Measurements from ENCODE around the gene RNF11. TPM values are rescaled to one million over a fixed set of nuclear protein-coding genes. Genes with fewer than 3 reads are reported as not detected.

The RNF11 gene
- 10 to 100 TPM; 26.4 to 35.5 TPM for total RNA-seq

- Mint-ChIP-seq H3K4me1 (peaks cover 29% of the 10 kb centered on the region), H3K9me3 (ENCODE audit: low read depth) (no peaks in the 10 kb centered on the region), H3K27me3 (no peaks in the 10 kb centered on the region), H3K27ac (peak within 1 kb of the TSS; percentile 84), H3K36me3 (no peaks in the 10 kb centered on the region), H3K4me3 (peak within 1 kb of the TSS; percentile 85)
- CTCF ChIA-PET: interaction anchor here (0.6 to 3.3 kb wide), 9 partner anchors 10 to 380 kb away, joined by 3 to 21 read pairs (median 3); partner anchors contain the start of gene CDKN2C
- DNase-seq: peak; percentile 93
- ATAC-seq: peak; percentile 97
These were observed at the start of gene RNF11 for GRCh38 chr1:51235673-51236530. Gene RNF11, plus strand, starts transcription at chr1:51236273. Its CDS starts 484 bp downstream, at chr1:51236757.

GRCh38 chr1:51188230-51188629, 47.8 kb upstream of the RNF11 start:
- DNase-seq (no peak), ATAC-seq (no peak)
- Mint-ChIP-seq H3K27ac (no peak overlapping the region), H3K4me1 (no peaks in the 10 kb centered on the region), H3K9me3 (ENCODE audit: low read depth) (no peaks in the 10 kb centered on the region), H3K27me3 (peaks cover 6% of the 10 kb centered on the region), H3K36me3 (no peaks in the 10 kb centered on the region), H3K4me3 (no peak overlapping the region)
- CTCF ChIA-PET: interaction anchor here (0.6 to 5.8 kb wide), 17 partner anchors 9 to 1259 kb away, joined by 3 to 69 read pairs (median 4); partner anchors contain the start of gene C1orf185

GRCh38 chr1:51189421-51190073, 46.5 kb upstream of the RNF11 start:
- H3K27me3 Mint-ChIP-seq: peaks cover 6% of the 10 kb centered on the region
- CTCF ChIA-PET: interaction anchor here (0.6 to 5.9 kb wide), 37 partner anchors 10 to 696 kb away, joined by 3 to 69 read pairs (median 4); partner anchors contain the start of genes C1orf185 and RNF11
- no peaks in the 10 kb centered on the region for H3K9me3 Mint-ChIP-seq (ENCODE audit: low read depth)
- ATAC-seq (no peak), DNase-seq (peak; percentile 55)
- H3K4me3 Mint-ChIP-seq: no peak overlapping the region
- H3K36me3 Mint-ChIP-seq: no peaks in the 10 kb centered on the region
- H3K4me1 Mint-ChIP-seq: no peaks in the 10 kb centered on the region
- H3K27ac Mint-ChIP-seq: no peak overlapping the region

GRCh38 chr1:51190961-51191360, 45.1 kb upstream of the RNF11 start:
- CTCF ChIA-PET: interaction anchor here (0.7 to 5.9 kb wide), 15 partner anchors 11 to 440 kb away, joined by 3 to 69 read pairs (median 4); partner anchors contain the start of gene FAF1
- no peak for ATAC-seq
- H3K36me3 Mint-ChIP-seq: no peaks in the 10 kb centered on the region
- peaks cover 6% of the 10 kb centered on the region for H3K27me3 Mint-ChIP-seq
- H3K27ac Mint-ChIP-seq: no peak overlapping the region
- DNase-seq: no peak
- H3K4me3 Mint-ChIP-seq: no peak overlapping the region
- no peaks in the 10 kb centered on the region for H3K9me3 Mint-ChIP-seq (ENCODE audit: low read depth)
- no peaks in the 10 kb centered on the region for H3K4me1 Mint-ChIP-seq

GRCh38 chr1:51192213-51192843, 43.7 kb upstream of the RNF11 start:
- Mint-ChIP-seq H3K36me3 (no peaks in the 10 kb centered on the region), H3K27me3 (peaks cover 6% of the 10 kb centered on the region), H3K4me3 (no peak overlapping the region), H3K4me1 (no peaks in the 10 kb centered on the region), H3K27ac (no peak overlapping the region), H3K9me3 (ENCODE audit: low read depth) (no peaks in the 10 kb centered on the region)
- CTCF ChIA-PET: interaction anchor here (0.9 to 5.9 kb wide), 16 partner anchors 12 to 441 kb away, joined by 3 to 69 read pairs (median 4); partner anchors contain the start of gene FAF1
- DNase-seq (peak; percentile 65), ATAC-seq (peak; percentile 45)

- Mint-ChIP-seq H3K4me1 (no peaks in the 10 kb centered on the region), H3K36me3 (no peaks in the 10 kb centered on the region), H3K4me3 (no peak overlapping the region), H3K27me3 (peaks cover 6% of the 10 kb centered on the region), H3K9me3 (ENCODE audit: low read depth) (no peaks in the 10 kb centered on the region), H3K27ac (no peak overlapping the region)
- ATAC-seq (no peak), DNase-seq (no peak)
- CTCF ChIA-PET: interaction anchor here (0.6 to 5.9 kb wide), 4 partner anchors 102 to 418 kb away, joined by 6 to 69 read pairs (median 24); no protein-coding TSS in a partner anchor
These were observed 42.5 kb upstream of the RNF11 start for GRCh38 chr1:51193564-51193963.

GRCh38 chr1:51203121-51203873, 32.8 kb upstream of the RNF11 start:
- DNase-seq (no peak), ATAC-seq (no peak)
- Mint-ChIP-seq H3K4me1 (no peaks in the 10 kb centered on the region), H3K27me3 (no peaks in the 10 kb centered on the region), H3K36me3 (no peaks in the 10 kb centered on the region), H3K9me3 (ENCODE audit: low read depth) (no peaks in the 10 kb centered on the region), H3K27ac (no peak overlapping the region), H3K4me3 (no peak overlapping the region)
- CTCF ChIA-PET: interaction anchor here (0.6 to 1.3 kb wide), 2 partner anchors 94 to 555 kb away, joined by 3 read pairs; no protein-coding TSS in a partner anchor

- no peaks in the 10 kb centered on the region for H3K9me3 Mint-ChIP-seq (ENCODE audit: low read depth)
- H3K4me1 Mint-ChIP-seq: no peaks in the 10 kb centered on the region
- H3K4me3 Mint-ChIP-seq: no peak overlapping the region
- DNase-seq: no peak
- no peak overlapping the region for H3K27ac Mint-ChIP-seq
- CTCF ChIA-PET: interaction anchor here (0.6 to 1.3 kb wide), 2 partner anchors 93 to 555 kb away, joined by 3 read pairs; no protein-coding TSS in a partner anchor
- H3K27me3 Mint-ChIP-seq: no peaks in the 10 kb centered on the region
- ATAC-seq: no peak
- no peaks in the 10 kb centered on the region for H3K36me3 Mint-ChIP-seq
These were observed 32.2 kb upstream of the RNF11 start for GRCh38 chr1:51203874-51204245.

GRCh38 chr1:51210055-51210454, 26.0 kb upstream of the RNF11 start:
- no peaks in the 10 kb centered on the region for H3K9me3 Mint-ChIP-seq (ENCODE audit: low read depth)
- H3K36me3 Mint-ChIP-seq: no peaks in the 10 kb centered on the region
- H3K4me3 Mint-ChIP-seq: no peak overlapping the region
- CTCF ChIA-PET: no interaction called here
- ATAC-seq (no peak), DNase-seq (no peak)
- H3K4me1 Mint-ChIP-seq: peaks cover 8% of the 10 kb centered on the region
- H3K27ac Mint-ChIP-seq: no peak overlapping the region
- H3K27me3 Mint-ChIP-seq: no peaks in the 10 kb centered on the region

GRCh38 chr1:51210676-51211075, 25.4 kb upstream of the RNF11 start:
- H3K36me3 Mint-ChIP-seq: no peaks in the 10 kb centered on the region
- CTCF ChIA-PET: interaction anchor here (1.1 kb wide), 1 partner anchor 22 kb away, joined by 3 read pairs; no protein-coding TSS in a partner anchor
- H3K4me1 Mint-ChIP-seq: peaks cover 15% of the 10 kb centered on the region
- H3K4me3 Mint-ChIP-seq: no peak overlapping the region
- DNase-seq: no peak
- H3K27ac Mint-ChIP-seq: no peak overlapping the region
- no peak for ATAC-seq
- H3K9me3 Mint-ChIP-seq (ENCODE audit: low read depth): no peaks in the 10 kb centered on the region
- H3K27me3 Mint-ChIP-seq: no peaks in the 10 kb centered on the region

- Mint-ChIP-seq H3K4me1 (peaks cover 19% of the 10 kb centered on the region), H3K36me3 (no peaks in the 10 kb centered on the region), H3K4me3 (no peak overlapping the region), H3K27me3 (no peaks in the 10 kb centered on the region), H3K9me3 (ENCODE audit: low read depth) (no peaks in the 10 kb centered on the region), H3K27ac (peak overlapping the region; percentile 66)
- CTCF ChIA-PET: interaction anchor here (1.0 to 2.6 kb wide), 4 partner anchors 12 to 342 kb away, joined by 3 to 10 read pairs (median 4); no protein-coding TSS in a partner anchor
- peak; percentile 50 for DNase-seq
- peak; percentile 74 for ATAC-seq
These were observed 21.4 kb upstream of the RNF11 start for GRCh38 chr1:51214615-51215131.

GRCh38 chr1:51215169-51215568, 20.9 kb upstream of the RNF11 start:
- peak overlapping the region; percentile 66 for H3K27ac Mint-ChIP-seq
- ATAC-seq (no peak), DNase-seq (no peak)
- H3K9me3 Mint-ChIP-seq (ENCODE audit: low read depth): no peaks in the 10 kb centered on the region
- CTCF ChIA-PET: interaction anchor here (1.0 to 2.6 kb wide), 5 partner anchors 12 to 342 kb away, joined by 3 to 10 read pairs (median 4); no protein-coding TSS in a partner anchor
- H3K27me3 Mint-ChIP-seq: no peaks in the 10 kb centered on the region
- peaks cover 20% of the 10 kb centered on the region for H3K4me1 Mint-ChIP-seq
- no peak overlapping the region for H3K4me3 Mint-ChIP-seq
- H3K36me3 Mint-ChIP-seq: no peaks in the 10 kb centered on the region
